Endothelial cell of umbilical vein (primary cell): ENCODE measurements around the gene LAMB4.

Experiments used
- EZH2 ChIP-seq: IDR thresholded peaks from 2 replicates; pipeline ENCODE4 v1.6.1; 2012; ENCODE audit warnings: borderline replicate concordance, low read depth, mild to moderate bottlenecking, moderate library complexity, low read length, inconsistent platforms; ENCODE audit not compliant: severe bottlenecking
- FOS ChIP-seq: IDR thresholded peaks from 2 replicates; pipeline ENCODE4 v1.6.1; 2011; ENCODE audit warnings: mild to moderate bottlenecking, low read length, moderate library complexity, borderline replicate concordance; ENCODE audit not compliant: insufficient read depth
- GATA2 ChIP-seq: IDR thresholded peaks from 2 replicates; pipeline ENCODE4 v1.7.0; 2011; ENCODE audit warnings: low read depth, mild to moderate bottlenecking, moderate library complexity, mixed read lengths, low read length; ENCODE audit not compliant: insufficient read length, insufficient read depth
- JUN ChIP-seq: IDR thresholded peaks from 2 replicates; pipeline ENCODE4 v1.6.1; 2011; ENCODE audit warnings: borderline replicate concordance, low read depth; ENCODE audit not compliant: insufficient read length, insufficient read depth
- POLR2A ChIP-seq: IDR thresholded peaks from 2 replicates; pipeline ENCODE4 v1.6.1; 2012; ENCODE audit warnings: low read depth, mild to moderate bottlenecking, control low read depth, low read length
- POLR2AphosphoS5 ChIP-seq: IDR thresholded peaks from 2 replicates; pipeline ENCODE4 v1.6.1; 2012; ENCODE audit warnings: low read depth, mild to moderate bottlenecking, control low read depth, low read length, moderate library complexity; ENCODE audit not compliant: insufficient read depth
- TF ChIP-seq, protein P1 (sequence below), 2 donors: IDR thresholded peaks; 1 replicate in 1 of 2; 2 replicates in 1 of 2; pipeline ENCODE4 v1.5.1; 2011; ENCODE audit warnings: low read length in 2 of 2, mild to moderate bottlenecking in 2 of 2, moderate library complexity in 2 of 2, control low read depth in 1 of 2, inconsistent platforms in 1 of 2, low read depth in 1 of 2; ENCODE audit not compliant: insufficient read depth in 1 of 2; ENCODE audit errors: extremely low read depth in 1 of 2
- TF ChIP-seq, protein P2 (sequence below): IDR thresholded peaks from 2 replicates; pipeline ENCODE4 v1.6.1; 2011; ENCODE audit not compliant: insufficient read depth, insufficient read length

DNA sequence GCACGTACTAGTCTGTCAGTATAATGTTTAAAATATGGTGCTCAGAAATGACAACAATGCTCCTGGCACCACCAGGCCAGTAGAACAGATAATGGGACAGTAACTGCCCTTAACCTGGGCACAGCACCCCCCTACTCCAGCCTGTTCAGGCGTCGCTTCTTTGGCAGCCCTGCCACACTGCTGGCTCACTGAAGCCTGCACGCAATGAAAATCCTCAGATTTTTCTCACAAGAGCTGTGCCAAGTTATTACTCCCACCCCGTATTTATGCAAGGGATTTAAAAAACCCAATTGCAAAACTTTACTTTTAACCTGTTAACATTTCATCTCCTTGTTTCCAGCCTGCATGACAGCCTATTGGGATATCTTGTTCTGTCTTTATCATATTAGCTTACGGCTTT lies 70.6 kb downstream of the LAMB4 start:
- TF ChIP-seq, protein P1, sequence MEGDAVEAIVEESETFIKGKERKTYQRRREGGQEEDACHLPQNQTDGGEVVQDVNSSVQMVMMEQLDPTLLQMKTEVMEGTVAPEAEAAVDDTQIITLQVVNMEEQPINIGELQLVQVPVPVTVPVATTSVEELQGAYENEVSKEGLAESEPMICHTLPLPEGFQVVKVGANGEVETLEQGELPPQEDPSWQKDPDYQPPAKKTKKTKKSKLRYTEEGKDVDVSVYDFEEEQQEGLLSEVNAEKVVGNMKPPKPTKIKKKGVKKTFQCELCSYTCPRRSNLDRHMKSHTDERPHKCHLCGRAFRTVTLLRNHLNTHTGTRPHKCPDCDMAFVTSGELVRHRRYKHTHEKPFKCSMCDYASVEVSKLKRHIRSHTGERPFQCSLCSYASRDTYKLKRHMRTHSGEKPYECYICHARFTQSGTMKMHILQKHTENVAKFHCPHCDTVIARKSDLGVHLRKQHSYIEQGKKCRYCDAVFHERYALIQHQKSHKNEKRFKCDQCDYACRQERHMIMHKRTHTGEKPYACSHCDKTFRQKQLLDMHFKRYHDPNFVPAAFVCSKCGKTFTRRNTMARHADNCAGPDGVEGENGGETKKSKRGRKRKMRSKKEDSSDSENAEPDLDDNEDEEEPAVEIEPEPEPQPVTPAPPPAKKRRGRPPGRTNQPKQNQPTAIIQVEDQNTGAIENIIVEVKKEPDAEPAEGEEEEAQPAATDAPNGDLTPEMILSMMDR (IDR thresholded peaks at IDR 0.05; ENCODE audit: extremely low read depth in 1 of 2, insufficient read depth in 1 of 2, low read depth in 1 of 2, low read length in 2 of 2), result no peak
- TF ChIP-seq POLR2AphosphoS5 (no peak), FOS (no peak), EZH2 (no peak), POLR2A (no peak), GATA2 (no peak), JUN (no peak)
- TF ChIP-seq, protein P2, sequence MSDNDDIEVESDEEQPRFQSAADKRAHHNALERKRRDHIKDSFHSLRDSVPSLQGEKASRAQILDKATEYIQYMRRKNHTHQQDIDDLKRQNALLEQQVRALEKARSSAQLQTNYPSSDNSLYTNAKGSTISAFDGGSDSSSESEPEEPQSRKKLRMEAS, result no peak
